GM19025 (cell line): ENCODE data around the gene SPOCK1.

Source experiments
- ATAC-seq: cut with Tn5 transposase; IDR thresholded peaks from one replicate; pipeline ENCODE4 v1.9.1; 2021; ENCODE audit warnings: mild to moderate bottlenecking, low read depth, moderate library complexity; ENCODE audit not compliant: unreplicated experiment

SPOCK1 gene

GRCh38 chr5:137207023-137207760, 291.9 kb downstream of the SPOCK1 start:
- no peak for ATAC-seq

GRCh38 chr5:137206030-137206715, 293.0 kb downstream of the SPOCK1 start:
- no peak for ATAC-seq

GRCh38 chr5:137205231-137206027, 293.7 kb downstream of the SPOCK1 start:
- no peak for ATAC-seq

GRCh38 chr5:137203011-137203632, 296.0 kb downstream of the SPOCK1 start:
- ATAC-seq: peak; percentile 53

- no peak for ATAC-seq
Observed at GRCh38 chr5:137201876-137202275, 297.2 kb downstream of the SPOCK1 start.

- no peak for ATAC-seq
Observed at GRCh38 chr5:137200906-137201700, 298.0 kb downstream of the SPOCK1 start.

GRCh38 chr5:137199966-137200365, 299.2 kb downstream of the SPOCK1 start:
- no peak for ATAC-seq

GRCh38 chr5:137199201-137199600, 299.9 kb downstream of the SPOCK1 start:
- ATAC-seq: no peak

- ATAC-seq: no peak
Observed at GRCh38 chr5:137195483-137195882, 303.6 kb downstream of the SPOCK1 start.

GRCh38 chr5:137194300-137194699, 304.8 kb downstream of the SPOCK1 start:
- ATAC-seq: no peak

- no peak for ATAC-seq
Observed at GRCh38 chr5:137192293-137192743, 306.8 kb downstream of the SPOCK1 start.

GRCh38 chr5:137191179-137191578, 307.9 kb downstream of the SPOCK1 start:
- no peak for ATAC-seq

GRCh38 chr5:137190441-137190840, 308.7 kb downstream of the SPOCK1 start:
- no peak for ATAC-seq

- ATAC-seq: no peak
Observed at GRCh38 chr5:137190031-137190430, 309.1 kb downstream of the SPOCK1 start.

- no peak for ATAC-seq
Observed at GRCh38 chr5:137188566-137188965, 310.6 kb downstream of the SPOCK1 start.

GRCh38 chr5:137186759-137187461, 312.2 kb downstream of the SPOCK1 start:
- ATAC-seq: no peak

- ATAC-seq: no peak
Observed at GRCh38 chr5:137185193-137185592, 313.9 kb downstream of the SPOCK1 start.

GRCh38 chr5:137184734-137185133, 314.4 kb downstream of the SPOCK1 start:
- no peak for ATAC-seq

GRCh38 chr5:137182576-137182975, 316.6 kb downstream of the SPOCK1 start:
- no peak for ATAC-seq
